Glutamatergic neuron (in vitro differentiated cells): ENCODE results near the gene NKX1-1. TPM values are rescaled to one million over a fixed set of nuclear protein-coding genes. Genes with fewer than 3 reads are reported as not detected.
A peak's percentile ranks its signal among the peaks of the same experiment; 100 is the strongest.

Experiments
- DNase-seq: peaks from one replicate; pipeline ENCODE4 v3.0.0; 2022
- H3K27ac Mint-ChIP-seq: one replicate; pipeline ENCODE4 v1.8.0; 2020; ENCODE audit warnings: mild to moderate bottlenecking, mixed read lengths, inconsistent platforms; ENCODE audit not compliant: unreplicated experiment
- H3K27me3 Mint-ChIP-seq: one replicate; pipeline ENCODE4 v1.8.0; 2020; ENCODE audit warnings: mild to moderate bottlenecking, moderate library complexity, mixed read lengths, inconsistent platforms; ENCODE audit not compliant: unreplicated experiment
- H3K36me3 Mint-ChIP-seq: one replicate; pipeline ENCODE4 v1.8.0; 2020; ENCODE audit warnings: mild to moderate bottlenecking, mixed read lengths, inconsistent platforms; ENCODE audit not compliant: unreplicated experiment
- H3K4me1 Mint-ChIP-seq: one replicate; pipeline ENCODE4 v1.8.0; 2020; ENCODE audit warnings: mild to moderate bottlenecking, low read depth, mixed read lengths, inconsistent platforms; ENCODE audit not compliant: unreplicated experiment
- H3K4me3 Mint-ChIP-seq: one replicate; pipeline ENCODE4 v1.8.0; 2020; ENCODE audit warnings: mild to moderate bottlenecking, mixed read lengths, inconsistent platforms; ENCODE audit not compliant: unreplicated experiment
- H3K9me3 Mint-ChIP-seq: one replicate; pipeline ENCODE4 v1.8.0; 2020; ENCODE audit warnings: mild to moderate bottlenecking, moderate library complexity, mixed read lengths, inconsistent platforms; ENCODE audit not compliant: unreplicated experiment
- CTCF ChIP-seq: fragments of 200-600 bp; sonication (generic); IDR thresholded peaks from one replicate; pipeline ENCODE4 v1.5.0; 2021; ENCODE audit not compliant: partially characterized antibody, unreplicated experiment
- total RNA-seq: library from RNA; stranded (reverse); fragmentation: NEBNext Ultra II Directional; extraction: Animal tissue kit (Norgen Biotek cat#: 25700); gene quantifications from one replicate; pipeline ENCODE4 v1.2.1, GENCODE V29; 2021; ENCODE audit not compliant: unreplicated experiment

NKX1-1 gene
- total RNA-seq, 1 donor from 2014 or later = not detected

GRCh38 chr4:1366371-1367229, 39.6 kb downstream of the NKX1-1 start:
- Mint-ChIP-seq H3K4me1 (peaks cover 13% of the 10 kb centered on the region), H3K27ac (no peak overlapping the region)

GRCh38 chr4:1365271-1366178, 40.7 kb downstream of the NKX1-1 start:
- Mint-ChIP-seq H3K36me3 (peaks cover 5% of the 10 kb centered on the region), H3K9me3 (peaks cover 5% of the 10 kb centered on the region), H3K27ac (no peak overlapping the region), H3K4me3 (no peak overlapping the region), H3K27me3 (no peaks in the 10 kb centered on the region), H3K4me1 (peaks cover 16% of the 10 kb centered on the region)
- DNase-seq = peak; percentile 16
- TF ChIP-seq CTCF = no peak

More at GRCh38 chr4:1366371-1367229, 39.6 kb downstream of the NKX1-1 start:
- peaks cover 10% of the 10 kb centered on the region for H3K36me3 Mint-ChIP-seq
- no peak for TF ChIP-seq CTCF
- H3K9me3 Mint-ChIP-seq = peaks cover 5% of the 10 kb centered on the region
- H3K27me3 Mint-ChIP-seq = no peaks in the 10 kb centered on the region
- DNase-seq = peak; percentile 7
- H3K4me3 Mint-ChIP-seq = no peak overlapping the region

GRCh38 chr4:1364748-1365147, 41.5 kb downstream of the NKX1-1 start:
- no peak overlapping the region for H3K27ac Mint-ChIP-seq
- peaks cover 13% of the 10 kb centered on the region for H3K4me1 Mint-ChIP-seq
- H3K36me3 Mint-ChIP-seq = peaks cover 5% of the 10 kb centered on the region
- H3K9me3 Mint-ChIP-seq = peaks cover 3% of the 10 kb centered on the region
- no peak for TF ChIP-seq CTCF
- H3K27me3 Mint-ChIP-seq = no peaks in the 10 kb centered on the region
- DNase-seq = no peak
- no peak overlapping the region for H3K4me3 Mint-ChIP-seq

- Mint-ChIP-seq H3K27ac (no peak overlapping the region), H3K36me3 (peaks cover under 1% of the 10 kb centered on the region), H3K27me3 (no peaks in the 10 kb centered on the region), H3K9me3 (no peaks in the 10 kb centered on the region), H3K4me1 (peaks cover 13% of the 10 kb centered on the region), H3K4me3 (no peak overlapping the region)
- no peak for DNase-seq
- TF ChIP-seq CTCF = no peak
Observed at GRCh38 chr4:1364217-1364616, 42.0 kb downstream of the NKX1-1 start.
